GM12892 (cell line): ENCODE data around the gene CXXC4.

Source experiments
- POLR2A ChIP-seq: IDR thresholded peaks from 2 replicates; pipeline ENCODE4 v1.6.1; 2011; ENCODE audit warnings: low read depth, low read length, control low read depth
- POLR2AphosphoS5 ChIP-seq: IDR thresholded peaks from 2 replicates; pipeline ENCODE4 v1.6.1; 2011; ENCODE audit warnings: low read depth, low read length, control low read depth

DNA sequence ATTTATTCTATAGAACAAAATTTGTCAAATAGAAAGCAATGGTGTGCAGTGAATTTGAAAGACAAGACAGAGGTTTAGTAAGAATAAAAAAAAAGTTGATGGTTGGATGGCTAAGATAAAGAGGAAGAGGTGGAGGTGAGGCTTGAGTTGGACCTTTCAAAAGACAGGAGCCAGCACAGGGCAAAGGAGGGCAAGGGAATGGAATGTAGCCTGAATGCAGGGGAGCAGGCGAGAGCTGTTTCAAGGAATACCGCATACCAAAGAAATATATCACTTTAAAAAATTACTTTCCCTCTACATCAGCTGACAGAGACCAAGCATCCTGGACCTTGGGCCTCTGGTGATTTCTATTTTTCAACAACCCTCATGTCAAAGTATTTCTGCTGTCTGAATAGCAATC is 38.0 kb upstream of the CXXC4 start:
- TF ChIP-seq POLR2AphosphoS5 (no peak), POLR2A (no peak)
